ENCODE measurements around the gene TEX29.

DNA sequence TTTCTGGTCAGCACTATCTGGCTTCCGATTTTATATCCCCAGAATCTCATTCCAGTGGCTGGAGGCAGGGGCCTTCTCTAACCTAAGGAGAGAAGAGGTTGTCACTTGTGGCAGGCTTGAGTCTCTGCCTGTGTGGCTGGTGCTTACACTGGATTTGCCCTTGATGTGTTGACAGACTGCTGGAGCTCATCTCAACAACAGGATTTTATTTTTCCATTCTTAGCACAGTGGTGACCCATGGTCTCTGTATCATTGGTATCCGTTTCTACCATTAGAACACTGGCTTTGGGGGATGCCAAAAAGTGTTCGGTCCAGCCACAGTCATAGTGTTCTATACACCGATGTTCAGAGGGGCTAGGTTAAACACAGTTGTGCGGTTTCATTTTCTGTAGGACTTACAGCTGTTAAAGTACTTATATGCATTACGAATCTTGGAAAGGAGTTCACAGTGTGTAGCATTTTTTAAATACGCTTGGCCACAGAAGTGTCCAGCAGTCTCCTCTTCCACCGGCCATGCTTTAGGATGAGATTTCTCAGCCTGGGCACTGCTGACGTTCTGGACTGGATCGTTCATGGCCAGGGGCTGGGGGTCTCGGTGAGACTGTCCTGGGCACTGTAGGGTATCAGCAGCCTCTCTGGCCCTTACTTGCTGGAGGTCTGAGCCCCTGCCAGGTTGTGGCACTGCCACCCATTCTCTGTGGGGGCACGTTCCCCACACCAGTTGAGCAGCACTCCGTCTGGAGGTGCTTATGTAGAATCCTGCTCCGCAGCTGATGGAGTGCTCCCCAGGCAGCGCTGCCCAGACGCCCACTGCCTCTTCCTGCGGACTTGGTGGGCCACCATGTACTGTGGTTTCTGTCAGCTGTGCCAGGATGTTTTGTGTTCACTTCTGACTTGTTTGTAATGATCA, 41.4 kb upstream of the TEX29 start:
- TF ChIP-seq, protein P1, sequence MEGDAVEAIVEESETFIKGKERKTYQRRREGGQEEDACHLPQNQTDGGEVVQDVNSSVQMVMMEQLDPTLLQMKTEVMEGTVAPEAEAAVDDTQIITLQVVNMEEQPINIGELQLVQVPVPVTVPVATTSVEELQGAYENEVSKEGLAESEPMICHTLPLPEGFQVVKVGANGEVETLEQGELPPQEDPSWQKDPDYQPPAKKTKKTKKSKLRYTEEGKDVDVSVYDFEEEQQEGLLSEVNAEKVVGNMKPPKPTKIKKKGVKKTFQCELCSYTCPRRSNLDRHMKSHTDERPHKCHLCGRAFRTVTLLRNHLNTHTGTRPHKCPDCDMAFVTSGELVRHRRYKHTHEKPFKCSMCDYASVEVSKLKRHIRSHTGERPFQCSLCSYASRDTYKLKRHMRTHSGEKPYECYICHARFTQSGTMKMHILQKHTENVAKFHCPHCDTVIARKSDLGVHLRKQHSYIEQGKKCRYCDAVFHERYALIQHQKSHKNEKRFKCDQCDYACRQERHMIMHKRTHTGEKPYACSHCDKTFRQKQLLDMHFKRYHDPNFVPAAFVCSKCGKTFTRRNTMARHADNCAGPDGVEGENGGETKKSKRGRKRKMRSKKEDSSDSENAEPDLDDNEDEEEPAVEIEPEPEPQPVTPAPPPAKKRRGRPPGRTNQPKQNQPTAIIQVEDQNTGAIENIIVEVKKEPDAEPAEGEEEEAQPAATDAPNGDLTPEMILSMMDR (IDR thresholded peaks at IDR 0.05; ENCODE audit: insufficient read depth, low read length, poor library complexity, severe bottlenecking): no peak
- TF ChIP-seq EZH2phosphoT487 (conservative IDR thresholded peaks at IDR 0.05; ENCODE audit: low read length): no peak

All from SU-DHL-6 (cell line).